Measurements from ENCODE around the gene GPD2.

The GPD2 gene

GRCh38 chr2:156399950-156400705 is 36.1 kb upstream of the GPD2 start:
- peak; percentile 83 for DNase-seq (ENCODE audit: low read depth)
- peak overlapping the region; percentile 70 for H3K4me3 ChIP-seq (ENCODE audit: low read length)
- TF ChIP-seq, protein P1, sequence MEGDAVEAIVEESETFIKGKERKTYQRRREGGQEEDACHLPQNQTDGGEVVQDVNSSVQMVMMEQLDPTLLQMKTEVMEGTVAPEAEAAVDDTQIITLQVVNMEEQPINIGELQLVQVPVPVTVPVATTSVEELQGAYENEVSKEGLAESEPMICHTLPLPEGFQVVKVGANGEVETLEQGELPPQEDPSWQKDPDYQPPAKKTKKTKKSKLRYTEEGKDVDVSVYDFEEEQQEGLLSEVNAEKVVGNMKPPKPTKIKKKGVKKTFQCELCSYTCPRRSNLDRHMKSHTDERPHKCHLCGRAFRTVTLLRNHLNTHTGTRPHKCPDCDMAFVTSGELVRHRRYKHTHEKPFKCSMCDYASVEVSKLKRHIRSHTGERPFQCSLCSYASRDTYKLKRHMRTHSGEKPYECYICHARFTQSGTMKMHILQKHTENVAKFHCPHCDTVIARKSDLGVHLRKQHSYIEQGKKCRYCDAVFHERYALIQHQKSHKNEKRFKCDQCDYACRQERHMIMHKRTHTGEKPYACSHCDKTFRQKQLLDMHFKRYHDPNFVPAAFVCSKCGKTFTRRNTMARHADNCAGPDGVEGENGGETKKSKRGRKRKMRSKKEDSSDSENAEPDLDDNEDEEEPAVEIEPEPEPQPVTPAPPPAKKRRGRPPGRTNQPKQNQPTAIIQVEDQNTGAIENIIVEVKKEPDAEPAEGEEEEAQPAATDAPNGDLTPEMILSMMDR (conservative IDR thresholded peaks at IDR 0.05; ENCODE audit: low read length), result no peak

DNA sequence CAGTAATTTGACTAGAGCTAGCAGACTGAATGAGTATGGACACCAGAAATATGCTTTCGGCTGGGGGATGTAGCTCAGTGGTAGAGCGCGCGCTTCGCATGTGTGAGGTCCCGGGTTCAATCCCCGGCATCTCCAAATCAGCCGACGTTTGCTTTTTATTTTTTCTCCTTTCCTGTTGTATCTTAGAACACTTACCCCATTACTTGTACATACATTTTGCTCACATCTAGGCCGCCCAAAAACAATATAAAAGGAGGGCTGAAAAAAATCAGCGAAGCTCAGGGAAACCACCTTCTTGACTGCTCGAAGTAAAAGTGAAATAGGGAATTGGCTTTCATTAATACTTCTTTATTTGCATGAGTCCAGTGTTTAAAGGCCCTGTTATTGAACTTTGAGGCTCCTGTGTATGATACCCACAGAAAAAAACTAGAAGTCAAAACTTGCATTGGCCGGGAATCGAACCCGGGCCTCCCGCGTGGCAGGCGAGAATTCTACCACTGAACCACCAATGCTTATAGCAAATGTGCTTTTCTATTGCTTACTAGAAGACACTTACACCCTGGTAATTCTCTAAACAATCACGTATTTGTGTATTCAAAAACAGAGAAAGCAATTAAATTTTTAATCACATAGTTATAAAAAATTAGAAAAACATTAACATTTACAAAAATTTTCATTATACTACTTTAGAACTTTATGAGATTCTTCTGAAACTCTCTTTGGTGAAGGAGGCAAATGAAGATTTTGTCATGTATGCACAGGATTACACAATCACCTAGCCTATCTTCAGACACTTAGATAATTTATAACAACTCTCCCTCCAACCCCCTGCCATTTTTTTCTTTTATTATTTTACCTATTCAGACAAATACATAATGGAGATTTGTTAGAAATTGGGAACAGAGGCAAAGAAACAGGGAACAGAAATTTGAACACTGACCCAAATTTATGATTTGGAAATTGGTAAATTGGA is 35.2 kb upstream of the GPD2 start:
- H3K4me3 ChIP-seq (ENCODE audit: low read length), result peak overlapping the region; percentile 70
- TF ChIP-seq, protein P1 (conservative IDR thresholded peaks at IDR 0.05; ENCODE audit: low read length), result no peak
- DNase-seq (ENCODE audit: low read depth), result peak; percentile 82

GRCh38 chr2:156401861-156402260 is 34.3 kb upstream of the GPD2 start:
- DNase-seq (ENCODE audit: low read depth), result no peak
- H3K4me3 ChIP-seq (ENCODE audit: low read length), result no peak overlapping the region

DNA sequence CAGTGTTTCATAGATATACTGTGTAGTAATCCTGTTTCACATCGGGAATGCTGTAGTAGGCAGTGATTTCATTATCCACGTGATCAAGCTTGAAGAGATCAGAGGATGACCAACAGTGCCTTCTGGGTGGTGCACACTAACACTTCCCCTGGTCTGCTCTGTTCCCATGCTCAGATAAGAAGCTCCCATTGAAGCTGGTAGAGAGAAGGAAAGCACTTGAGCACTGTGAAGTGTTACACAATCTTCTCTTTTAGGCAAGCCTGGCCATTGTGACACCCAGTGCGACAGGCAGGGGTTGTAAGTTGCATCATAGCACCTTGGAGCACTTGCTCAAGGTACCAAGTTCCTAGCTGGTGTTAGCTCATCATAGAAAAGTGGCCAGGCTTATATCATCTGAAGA is 30.6 kb upstream of the GPD2 start:
- H3K4me3 ChIP-seq (ENCODE audit: low read length), result no peak overlapping the region
- peak; percentile 25 for DNase-seq (ENCODE audit: low read depth)
- TF ChIP-seq, protein P1 (conservative IDR thresholded peaks at IDR 0.05; ENCODE audit: low read length), result no peak

More at GRCh38 chr2:156401861-156402260, 34.3 kb upstream of the GPD2 start:
- TF ChIP-seq, protein P1 (conservative IDR thresholded peaks at IDR 0.05; ENCODE audit: low read length), result no peak

- TF ChIP-seq, protein P1 (conservative IDR thresholded peaks at IDR 0.05; ENCODE audit: low read length), result no peak
- no peak overlapping the region for H3K4me3 ChIP-seq (ENCODE audit: low read length)
- no peak for DNase-seq (ENCODE audit: low read depth)
Observed at GRCh38 chr2:156411835-156412234, 24.3 kb upstream of the GPD2 start.

- DNase-seq (ENCODE audit: low read depth), result no peak
- H3K4me3 ChIP-seq (ENCODE audit: low read length), result no peak overlapping the region
- TF ChIP-seq, protein P1 (conservative IDR thresholded peaks at IDR 0.05; ENCODE audit: low read length), result no peak
Observed at GRCh38 chr2:156421851-156422250, 14.3 kb upstream of the GPD2 start.

Measured in AG10803 (cell line).